Measurements from ENCODE around the gene GCK.

- TF ChIP-seq ZFP30 (CRISPR knock-in tag; IDR thresholded peaks at IDR 0.05): no peak
- no peak for TF ChIP-seq CSRNP3 (CRISPR knock-in tag; IDR thresholded peaks at IDR 0.05)
- no peak for TF ChIP-seq BACH2 (CRISPR knock-in tag; IDR thresholded peaks at IDR 0.05; ENCODE audit: borderline replicate concordance)
- TF ChIP-seq TOX (CRISPR knock-in tag; IDR thresholded peaks at IDR 0.05; ENCODE audit: borderline replicate concordance): no peak
- no peak for TF ChIP-seq ARNTL (CRISPR knock-in tag; IDR thresholded peaks at IDR 0.05; ENCODE audit: borderline replicate concordance, low read depth)
- TF ChIP-seq PPARA (CRISPR knock-in tag; IDR thresholded peaks at IDR 0.05; ENCODE audit: borderline replicate concordance): no peak
- no peak for TF ChIP-seq GLIS3 (CRISPR knock-in tag; IDR thresholded peaks at IDR 0.05)
- TF ChIP-seq CSDC2 (CRISPR knock-in tag; IDR thresholded peaks at IDR 0.05): no peak
- no peak for TF ChIP-seq SNAI2 (CRISPR knock-in tag; IDR thresholded peaks at IDR 0.05)
- no peak for TF ChIP-seq ZC3H10 (CRISPR knock-in tag; IDR thresholded peaks at IDR 0.05)
- no peak for TF ChIP-seq TSHZ2 (CRISPR knock-in tag; IDR thresholded peaks at IDR 0.05)
- TF ChIP-seq POU6F1 (CRISPR knock-in tag; IDR thresholded peaks at IDR 0.05; ENCODE audit: borderline replicate concordance, low read depth): no peak
- no peak for TF ChIP-seq PATZ1 (CRISPR knock-in tag; IDR thresholded peaks at IDR 0.05; ENCODE audit: borderline replicate concordance)
- no peak for TF ChIP-seq ZFP3 (CRISPR knock-in tag; IDR thresholded peaks at IDR 0.05)
These were observed 1.9 kb upstream of the GCK start for GRCh38 chr7:44191171-44191570.
